Prostate gland (tissue), 2 donors: ENCODE measurements around the gene ESYT2. TPM values are rescaled to one million over a fixed set of nuclear protein-coding genes. Genes with fewer than 3 reads are reported as not detected.

Source experiments
- DNase-seq: peaks from one replicate; pipeline ENCODE4 v3.0.0-alpha.2; 2019; ENCODE audit warnings: low spot score
- H3K27ac ChIP-seq, 2 donors: fragments of 200-600 bp; sonication (generic); 2 replicates each; pipeline ENCODE4 v1.5.1; 2017 to 2019
- H3K27me3 ChIP-seq: fragments of 200-600 bp; sonication (generic); replicated peaks from 2 replicates; pipeline ENCODE4 v1.5.1; 2019; ENCODE audit not compliant: insufficient read depth
- H3K36me3 ChIP-seq, 2 donors: fragments of 200-600 bp; sonication (generic); 1 replicate in 1 of 2; 2 replicates in 1 of 2; pipeline versions ENCODE4 v1.5.1 to v1.8.1; 2017 to 2019
- H3K4me1 ChIP-seq: fragments of 200-600 bp; sonication (generic); replicated peaks from 2 replicates; pipeline ENCODE4 v1.5.1; 2019
- H3K4me3 ChIP-seq, 2 donors: fragments of 200-600 bp; sonication (generic); 2 replicates each; pipeline ENCODE4 v1.5.1; 2017 to 2019
- H3K9me3 ChIP-seq: fragments of 200-600 bp; sonication (generic); 2 replicates; pipeline ENCODE4 v1.5.1; 2017
- CTCF ChIP-seq, 4 experiments: fragments of 200-600 bp in 2 of 4; fragments of 450-650 bp in 2 of 4; sonication (generic) in 2 of 4; IDR thresholded peaks; 1 replicate in 3 of 4; 2 replicates in 1 of 4; pipeline ENCODE4 v1.5.1; 2016 to 2019; ENCODE audit warnings: antibody characterized with exemption in 4 of 4, mild to moderate bottlenecking in 2 of 4, moderate library complexity in 2 of 4
- POLR2A ChIP-seq: fragments of 450-650 bp; IDR thresholded peaks from one replicate; pipeline ENCODE4 v1.6.1; 2016; ENCODE audit warnings: antibody characterized with exemption, mild to moderate bottlenecking
- POLR2AphosphoS5 ChIP-seq: sonication (generic); formaldehyde crosslinking; IDR thresholded peaks from one replicate; pipeline ENCODE4 v1.6.1; 2017; ENCODE audit warnings: antibody characterized with exemption
- WGBS: methylation state at CpG from one replicate; pipeline ENCODE4 v1.1.5; 2018; 5-methylcytosine and 5-hydroxymethylcytosine counted together
- intact Hi-C: fragments of 100-400 bp; cut with DNase I; formaldehyde crosslinking; loops from one replicate; pipeline ENCODE4 v1.14.2; 2022
- total RNA-seq, 2 donors: library from RNA; depleted of rRNA; stranded (reverse); fragments of >200 nt; gene quantifications; one replicate each; pipeline ENCODE4 v1.1.0, GENCODE V29; 2016

The ESYT2 gene
- total RNA-seq, 2 donors from 2014 or later: 60.8 to 75.1 TPM

- intact Hi-C loops: no loop called here
- Histone ChIP-seq H3K4me1 (no peaks in the 10 kb centered on the region), H3K36me3 (no peaks in the 10 kb centered on the region), H3K9me3 (no peaks in the 10 kb centered on the region), H3K27ac (no peak overlapping the region), H3K4me3 (no peak overlapping the region), H3K27me3 (no peaks in the 10 kb centered on the region)
- no peak for TF ChIP-seq POLR2AphosphoS5
- TF ChIP-seq CTCF (IDR thresholded peaks at IDR 0.05): no peak
- TF ChIP-seq POLR2A: no peak
- WGBS: 96% methylated on average over 4 of the region's 4 CpGs
- DNase-seq: no peak
Observed at GRCh38 chr7:158759245-158759614, 70.1 kb downstream of the ESYT2 start.

- H3K4me3 ChIP-seq: no peak overlapping the region
- H3K9me3 ChIP-seq: no peaks in the 10 kb centered on the region
- 93% methylated on average over 16 of the region's 16 CpGs for WGBS
- no peaks in the 10 kb centered on the region for H3K27me3 ChIP-seq
- DNase-seq: no peak
- H3K36me3 ChIP-seq: no peaks in the 10 kb centered on the region
- TF ChIP-seq POLR2A: no peak
- TF ChIP-seq POLR2AphosphoS5: no peak
- TF ChIP-seq CTCF (IDR thresholded peaks at IDR 0.05): no peak
- intact Hi-C loops: no loop called here
- no peak overlapping the region for H3K27ac ChIP-seq
- no peaks in the 10 kb centered on the region for H3K4me1 ChIP-seq
Observed at GRCh38 chr7:158758586-158759244, 70.6 kb downstream of the ESYT2 start.

- Histone ChIP-seq H3K4me1 (no peaks in the 10 kb centered on the region), H3K4me3 (no peak overlapping the region), H3K9me3 (no peaks in the 10 kb centered on the region), H3K27me3 (no peaks in the 10 kb centered on the region), H3K27ac (no peak overlapping the region), H3K36me3 (no peaks in the 10 kb centered on the region)
- DNase-seq: no peak
- no peak for TF ChIP-seq CTCF (IDR thresholded peaks at IDR 0.05)
- intact Hi-C loops: no loop called here
- 96% methylated on average over 16 of the region's 16 CpGs for WGBS
Observed at GRCh38 chr7:158757404-158757989, 71.8 kb downstream of the ESYT2 start.

- WGBS: 89% methylated on average over 11 of the region's 11 CpGs
- H3K27ac ChIP-seq: no peak overlapping the region
- H3K9me3 ChIP-seq: no peaks in the 10 kb centered on the region
- H3K36me3 ChIP-seq: no peaks in the 10 kb centered on the region
- intact Hi-C loops: no loop called here
- no peaks in the 10 kb centered on the region for H3K27me3 ChIP-seq
- no peak for DNase-seq
- no peak overlapping the region for H3K4me3 ChIP-seq
- TF ChIP-seq POLR2A: no peak
- no peak for TF ChIP-seq CTCF (IDR thresholded peaks at IDR 0.05)
- TF ChIP-seq POLR2AphosphoS5: no peak
- no peaks in the 10 kb centered on the region for H3K4me1 ChIP-seq
Observed at GRCh38 chr7:158754746-158755444, 74.4 kb downstream of the ESYT2 start.

GRCh38 chr7:158753900-158754299 is 75.4 kb downstream of the ESYT2 start:
- H3K4me3 ChIP-seq: no peak overlapping the region
- H3K27ac ChIP-seq: no peak overlapping the region
- no peaks in the 10 kb centered on the region for H3K9me3 ChIP-seq
- H3K27me3 ChIP-seq: no peaks in the 10 kb centered on the region
- no peak for DNase-seq
- no peaks in the 10 kb centered on the region for H3K4me1 ChIP-seq
- TF ChIP-seq POLR2A (no peak), CTCF (IDR thresholded peaks at IDR 0.05) (no peak), POLR2AphosphoS5 (no peak)
- 98% methylated on average over 5 of the region's 5 CpGs for WGBS
- no peaks in the 10 kb centered on the region for H3K36me3 ChIP-seq
- intact Hi-C loops: no loop called here
